ENCODE results near the gene C6orf89.

DNA sequence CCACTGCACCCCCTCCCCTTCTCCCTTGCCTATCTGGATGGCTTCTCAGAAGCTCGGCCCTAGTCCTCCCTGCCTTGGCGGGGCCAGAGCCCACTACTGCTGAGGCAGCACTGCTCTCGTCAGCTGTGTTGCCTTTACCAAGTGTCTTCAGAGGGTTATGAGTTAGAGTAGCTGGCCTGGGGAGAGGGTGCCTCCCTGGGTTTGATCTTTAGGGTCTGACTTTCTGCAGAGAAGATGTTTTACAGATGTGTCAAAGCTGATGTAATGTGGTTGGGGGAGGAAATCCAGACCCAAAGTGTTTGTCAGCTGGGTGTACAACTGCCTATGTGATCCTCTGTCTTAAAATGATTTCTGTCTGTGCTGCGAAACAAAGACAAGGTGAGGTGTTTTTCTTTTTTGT is 38.4 kb downstream of the C6orf89 start:
- TF ChIP-seq, protein P1, sequence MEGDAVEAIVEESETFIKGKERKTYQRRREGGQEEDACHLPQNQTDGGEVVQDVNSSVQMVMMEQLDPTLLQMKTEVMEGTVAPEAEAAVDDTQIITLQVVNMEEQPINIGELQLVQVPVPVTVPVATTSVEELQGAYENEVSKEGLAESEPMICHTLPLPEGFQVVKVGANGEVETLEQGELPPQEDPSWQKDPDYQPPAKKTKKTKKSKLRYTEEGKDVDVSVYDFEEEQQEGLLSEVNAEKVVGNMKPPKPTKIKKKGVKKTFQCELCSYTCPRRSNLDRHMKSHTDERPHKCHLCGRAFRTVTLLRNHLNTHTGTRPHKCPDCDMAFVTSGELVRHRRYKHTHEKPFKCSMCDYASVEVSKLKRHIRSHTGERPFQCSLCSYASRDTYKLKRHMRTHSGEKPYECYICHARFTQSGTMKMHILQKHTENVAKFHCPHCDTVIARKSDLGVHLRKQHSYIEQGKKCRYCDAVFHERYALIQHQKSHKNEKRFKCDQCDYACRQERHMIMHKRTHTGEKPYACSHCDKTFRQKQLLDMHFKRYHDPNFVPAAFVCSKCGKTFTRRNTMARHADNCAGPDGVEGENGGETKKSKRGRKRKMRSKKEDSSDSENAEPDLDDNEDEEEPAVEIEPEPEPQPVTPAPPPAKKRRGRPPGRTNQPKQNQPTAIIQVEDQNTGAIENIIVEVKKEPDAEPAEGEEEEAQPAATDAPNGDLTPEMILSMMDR (optimal IDR thresholded peaks at IDR 0.05 in 1 of 3, IDR thresholded peaks at IDR 0.05 in 1 of 3, conservative IDR thresholded peaks at IDR 0.05 in 1 of 3; ENCODE audit: extremely low read depth in 1 of 3, insufficient read depth in 2 of 3, low read length in 3 of 3) = no peak
- no peak for TF ChIP-seq EZH2 (IDR thresholded peaks at IDR 0.05; ENCODE audit: low read length)

Measured in keratinocyte (primary cell).